Coronary artery (tissue), 2 donors: ENCODE data around the gene GET4.

Experiments
- DNase-seq: peaks from one replicate; pipeline ENCODE4 v3.0.0-alpha.2; 2017; ENCODE audit warnings: low spot score
- H3K27ac ChIP-seq, 2 donors: fragments of 200-600 bp; sonication (generic); one replicate each; pipeline ENCODE4 v1.5.1; 2016 to 2019
- H3K4me3 ChIP-seq: fragments of 200-600 bp; sonication (generic); 2 replicates; pipeline ENCODE4 v1.5.1; 2016; ENCODE audit warnings: mild to moderate bottlenecking, moderate library complexity
- TF ChIP-seq, protein P1 (sequence below): fragments of 200-600 bp; sonication (generic); IDR thresholded peaks from one replicate; pipeline ENCODE4 v1.5.1; 2019; ENCODE audit warnings: antibody characterized with exemption

GET4 gene

GRCh38 chr7:883055-884021, 7.0 kb downstream of the GET4 start:
- H3K4me3 ChIP-seq, result no peak overlapping the region
- DNase-seq, result no peak

GRCh38 chr7:884191-885003, 8.0 kb downstream of the GET4 start:
- no peak overlapping the region for H3K27ac ChIP-seq
- TF ChIP-seq, protein P1, sequence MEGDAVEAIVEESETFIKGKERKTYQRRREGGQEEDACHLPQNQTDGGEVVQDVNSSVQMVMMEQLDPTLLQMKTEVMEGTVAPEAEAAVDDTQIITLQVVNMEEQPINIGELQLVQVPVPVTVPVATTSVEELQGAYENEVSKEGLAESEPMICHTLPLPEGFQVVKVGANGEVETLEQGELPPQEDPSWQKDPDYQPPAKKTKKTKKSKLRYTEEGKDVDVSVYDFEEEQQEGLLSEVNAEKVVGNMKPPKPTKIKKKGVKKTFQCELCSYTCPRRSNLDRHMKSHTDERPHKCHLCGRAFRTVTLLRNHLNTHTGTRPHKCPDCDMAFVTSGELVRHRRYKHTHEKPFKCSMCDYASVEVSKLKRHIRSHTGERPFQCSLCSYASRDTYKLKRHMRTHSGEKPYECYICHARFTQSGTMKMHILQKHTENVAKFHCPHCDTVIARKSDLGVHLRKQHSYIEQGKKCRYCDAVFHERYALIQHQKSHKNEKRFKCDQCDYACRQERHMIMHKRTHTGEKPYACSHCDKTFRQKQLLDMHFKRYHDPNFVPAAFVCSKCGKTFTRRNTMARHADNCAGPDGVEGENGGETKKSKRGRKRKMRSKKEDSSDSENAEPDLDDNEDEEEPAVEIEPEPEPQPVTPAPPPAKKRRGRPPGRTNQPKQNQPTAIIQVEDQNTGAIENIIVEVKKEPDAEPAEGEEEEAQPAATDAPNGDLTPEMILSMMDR, result no peak
- DNase-seq, result no peak

More at GRCh38 chr7:883055-884021, 7.0 kb downstream of the GET4 start:
- H3K27ac ChIP-seq, result no peak overlapping the region
- TF ChIP-seq, protein P1, result no peak

DNA sequence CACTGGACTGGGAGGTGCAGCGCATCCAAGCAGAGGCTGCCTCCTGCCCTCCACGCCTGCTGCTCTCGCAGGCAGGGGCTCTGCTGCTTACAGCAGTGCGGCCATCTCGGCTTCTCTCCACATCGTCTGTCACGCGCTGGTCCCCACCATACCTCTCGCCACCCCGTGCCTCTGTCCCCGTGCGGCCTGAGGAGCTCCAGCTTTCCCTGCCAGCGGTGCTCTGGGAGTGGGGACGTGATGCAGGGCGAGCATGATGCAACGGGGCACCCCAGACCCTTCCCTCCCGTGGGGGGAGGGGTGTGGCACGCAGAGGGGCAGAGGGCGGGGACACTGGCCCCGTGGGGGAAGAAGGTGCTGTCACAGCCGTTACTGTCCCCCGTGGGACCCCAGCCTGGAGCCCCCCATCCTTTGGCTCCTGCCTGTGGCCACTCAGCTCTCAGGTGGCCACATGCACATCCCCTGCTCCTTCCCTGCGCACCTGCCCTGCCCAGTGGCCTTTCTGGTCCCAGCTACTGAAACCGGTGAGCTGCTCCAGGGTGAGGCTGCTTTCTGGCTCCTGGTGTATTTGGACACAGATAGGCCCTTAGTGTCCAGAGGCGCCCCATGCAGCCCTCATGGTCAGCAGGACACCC, 9.0 kb downstream of the GET4 start:
- no peak for DNase-seq
- TF ChIP-seq, protein P1, result no peak
- H3K4me3 ChIP-seq, result no peak overlapping the region
- H3K27ac ChIP-seq, result no peak overlapping the region

More at GRCh38 chr7:884191-885003, 8.0 kb downstream of the GET4 start:
- H3K4me3 ChIP-seq, result no peak overlapping the region

- no peak for DNase-seq
- H3K4me3 ChIP-seq, result no peak overlapping the region
- TF ChIP-seq, protein P1, result no peak
- no peak overlapping the region for H3K27ac ChIP-seq
These were observed 9.7 kb downstream of the GET4 start for GRCh38 chr7:885893-886625.

DNA sequence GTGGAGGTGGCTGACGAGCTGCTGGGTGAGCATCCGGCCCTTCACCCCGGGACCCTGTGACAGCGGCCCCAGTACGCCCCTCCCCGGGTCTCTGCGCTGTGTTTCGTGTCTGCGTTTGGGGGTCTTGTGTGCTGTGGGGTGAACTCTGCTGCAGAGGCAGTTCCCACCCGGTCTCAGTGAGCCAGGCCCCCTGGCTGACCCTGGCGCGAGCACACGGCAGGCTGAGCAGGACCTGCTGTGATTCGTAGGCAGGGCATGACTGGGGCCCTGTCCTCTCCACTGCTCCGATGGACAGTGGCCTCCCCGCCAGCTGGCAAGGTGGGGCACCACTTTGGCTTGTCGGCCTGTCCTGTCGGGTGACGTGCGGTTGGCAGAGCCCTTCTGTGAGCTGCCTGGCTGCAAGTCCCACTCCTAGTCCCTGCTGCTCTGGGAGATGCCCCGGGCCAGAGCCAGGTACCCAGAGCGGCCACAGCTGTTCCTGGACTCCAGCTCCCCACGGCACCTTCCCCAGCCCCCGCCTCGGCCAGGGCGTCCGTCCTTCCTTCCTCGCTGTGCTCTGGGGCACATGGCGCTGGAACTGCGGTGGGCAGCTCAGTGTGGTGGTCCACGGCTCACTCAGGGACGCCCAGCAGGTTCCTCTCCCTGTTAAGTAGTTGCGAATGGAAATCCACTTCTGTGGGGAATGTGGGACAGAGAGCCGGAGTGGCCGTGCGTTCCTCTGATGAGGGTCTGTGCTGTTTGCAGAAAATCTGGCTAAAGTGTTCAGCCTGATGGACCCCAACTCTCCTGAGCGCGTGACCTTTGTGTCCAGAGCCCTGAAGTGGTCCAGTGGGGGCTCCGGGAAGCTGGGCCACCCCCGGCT, 10.5 kb downstream of the GET4 start:
- no peak for DNase-seq
- no peak overlapping the region for H3K27ac ChIP-seq
- TF ChIP-seq, protein P1, result no peak
- H3K4me3 ChIP-seq, result no peak overlapping the region

- TF ChIP-seq, protein P1, result no peak
- DNase-seq, result no peak
- Histone ChIP-seq H3K27ac (no peak overlapping the region), H3K4me3 (no peak overlapping the region)
These were observed 11.1 kb downstream of the GET4 start for GRCh38 chr7:887488-887820.
